Neural progenitor cell (in vitro differentiated cells): Measurements from ENCODE around the gene FBXO46.
"Not testable (repeated sequence)": the region's sequence is repeated elsewhere in the genome, so short reads cannot be mapped to it uniquely, and the experiment has no call there.

Experiments
- CTCF ChIP-seq: fragments of 200-600 bp; sonication (generic); IDR thresholded peaks from 2 replicates; pipeline ENCODE4 v1.5.1; 2017; ENCODE audit warnings: antibody characterized with exemption, mild to moderate bottlenecking
- EZH2 ChIP-seq: fragments of 200-600 bp; sonication (generic); IDR thresholded peaks from 2 replicates; pipeline ENCODE4 v1.6.1; 2017; ENCODE audit warnings: antibody characterized with exemption, mild to moderate bottlenecking, moderate library complexity

DNA sequence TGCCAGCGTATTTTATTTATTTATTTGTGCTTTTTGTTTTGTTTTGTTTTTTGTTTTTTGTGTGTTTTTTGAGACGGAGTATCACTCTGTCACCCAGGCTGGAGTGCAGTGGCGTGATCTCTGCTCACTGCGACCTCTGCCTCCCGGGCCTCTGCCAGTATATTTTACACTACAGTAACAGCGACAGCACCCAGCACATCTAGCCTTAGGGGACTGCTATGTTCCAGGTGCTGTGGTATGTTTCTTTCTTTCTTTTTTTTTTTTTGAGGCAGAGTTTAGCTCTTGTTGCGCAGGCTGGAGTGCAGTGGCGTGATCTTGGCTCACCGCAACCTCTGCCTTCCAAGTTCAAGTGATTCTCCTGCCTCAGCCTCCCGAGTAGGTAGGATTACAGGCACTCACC is 20.8 kb upstream of the FBXO46 start:
- TF ChIP-seq CTCF, EZH2: not testable (repeated sequence)
